Ovary (tissue), 9 donors: ENCODE results near the gene AKNAD1. TPM values are rescaled to one million over a fixed set of nuclear protein-coding genes. Genes with fewer than 3 reads are reported as not detected.

Experiments
- DNase-seq, 5 donors: peaks; one replicate each; pipeline ENCODE4 v3.0.0-alpha.2; 2019 to 2020
- H3K27ac ChIP-seq, 2 donors: fragments of 200-600 bp; one replicate each; pipeline versions ENCODE4 v1.5.1 to v1.8.0; 2019 to 2022
- H3K27me3 ChIP-seq: fragments of 200-600 bp; one replicate; pipeline ENCODE4 v1.8.0; 2022
- H3K36me3 ChIP-seq: fragments of 200-600 bp; sonication (generic); one replicate; pipeline ENCODE4 v1.5.1; 2019
- H3K4me1 ChIP-seq: one replicate; pipeline ENCODE4 v1.8.1; 2013; ENCODE audit warnings: mild to moderate bottlenecking, moderate library complexity; ENCODE audit not compliant: insufficient read depth
- H3K4me3 ChIP-seq: fragments of 200-600 bp; sonication (generic); one replicate; pipeline ENCODE4 v1.5.1; 2017
- H3K9me3 ChIP-seq, 2 donors: fragments of 200-600 bp in 1 of 2; sonication (generic) in 1 of 2; one replicate each; pipeline versions ENCODE4 v1.5.1 to v1.8.1; 2013 to 2019; ENCODE audit warnings: mild to moderate bottlenecking in 1 of 2, moderate library complexity in 1 of 2
- EP300 ChIP-seq: sonication (generic); formaldehyde crosslinking; IDR thresholded peaks from one replicate; pipeline ENCODE4 v1.6.1; 2017; ENCODE audit warnings: antibody characterized with exemption
- POLR2A ChIP-seq: fragments of 450-650 bp; IDR thresholded peaks from one replicate; pipeline ENCODE4 v1.6.1; 2017; ENCODE audit warnings: antibody characterized with exemption, mild to moderate bottlenecking, moderate library complexity
- WGBS, 3 donors: extraction: QIAGEN DNeasy Blood & Tissue Kit in 1 of 3; methylation state at CpG; one replicate each; pipeline versions ENCODE4 v1.1.5 to v1.1.7; 2013 to 2017; 5-methylcytosine and 5-hydroxymethylcytosine counted together
- intact Hi-C, 4 donors: fragments of 100-400 bp; cut with DNase I; formaldehyde crosslinking; loops; one replicate each; pipeline versions ENCODE4 v1.11.0 to v1.15.1; 2022 to 2023
- polyA plus RNA-seq, 2 donors: library from polyadenylated mRNA; stranded (reverse); fragments of 200-250 nt in 1 of 2; fragments of 350-450 nt in 1 of 2; fragmentation: Illumina TruSeq in 1 of 2; extraction: RNeasy Lipid Tissue Mini Kit (QIAGEN cat#74804) in 1 of 2; gene quantifications; one replicate each; pipeline ENCODE4 v1.2.3, GENCODE V29; 2013 to 2014
- total RNA-seq, 7 donors: library from RNA; depleted of rRNA in 2 of 7; stranded (reverse); fragments of >200 nt in 2 of 7; fragmentation: NEBNext Ultra II Directional in 3 of 7; extraction: Animal tissue kit (Norgen Biotek cat#: 25700) in 3 of 7; gene quantifications; one replicate each; pipeline versions ENCODE4 v1.1.0 to v1.2.4, GENCODE V29; 2016 to 2023
- TF ChIP-seq, protein P1 (sequence below), 3 donors: fragments of 450-650 bp in 2 of 3; fragments of 200-600 bp in 1 of 3; IDR thresholded peaks; one replicate each; pipeline versions ENCODE4 v1.5.1 to v1.8.0; 2016 to 2022; ENCODE audit warnings: antibody characterized with exemption in 3 of 3, mild to moderate bottlenecking in 1 of 3
- donor health status: DM: no; HTN: no; CAD: no; lungs with moderate emphysema.
- donor health status: DM: no; HTN: no; CAD: no.
- donor health status: Bipolar disorder and iron deficiency.
- donor health status: DM: yes; HTN: yes; CAD: no.
- donor health status: DM: no; HTN: no; CAD: no.
- donor health status: DM: yes; HTN: yes; CAD: no.

Gene AKNAD1
- total and polyA plus RNA-seq, 9 donors: 0.08 to 0.20 TPM; not detected in 7

DNA sequence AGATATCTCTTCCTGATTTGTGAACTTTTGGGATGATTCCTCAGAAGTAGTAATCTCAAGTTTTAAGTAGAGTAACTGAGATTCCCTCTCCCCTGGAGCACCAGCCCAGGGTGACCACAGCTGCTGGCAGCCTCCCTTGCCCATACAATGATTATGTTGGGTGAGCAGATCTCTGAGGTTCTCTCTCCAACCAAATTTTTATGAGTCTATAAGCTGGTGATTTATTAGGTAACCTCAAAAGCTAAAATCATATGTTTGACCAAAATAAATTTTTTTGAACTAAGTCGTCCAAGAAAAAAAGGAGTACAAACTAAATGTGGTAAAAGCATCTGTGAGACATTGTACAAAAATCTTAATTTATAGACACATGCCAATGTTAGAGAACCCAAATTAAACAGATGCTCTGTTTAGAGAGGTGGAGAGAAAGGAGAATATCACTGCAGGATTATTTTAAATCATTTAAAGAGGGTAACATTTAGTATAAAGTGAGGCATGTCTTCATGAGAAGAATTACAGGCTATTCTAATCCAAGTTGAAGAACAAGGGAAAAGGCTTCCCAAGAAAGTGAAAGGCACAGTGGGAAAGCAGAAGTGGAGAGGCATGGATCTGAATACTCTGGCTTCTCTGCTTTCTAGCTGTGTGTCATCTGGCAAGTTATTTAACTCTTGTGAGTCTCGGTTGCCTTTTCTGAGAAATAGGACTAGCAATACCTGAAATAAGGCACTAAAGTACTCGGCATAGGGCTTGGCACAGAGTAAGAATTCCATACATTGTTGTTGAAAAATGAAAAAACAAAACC, 2.5 kb downstream of the AKNAD1 start:
- 35 to 49% (median 48%) methylated on average over 3 of the region's 3 CpGs for WGBS, 3 donors
- Histone ChIP-seq H3K9me3 (no peaks in the 10 kb centered on the region), H3K27ac (no peak overlapping the region), H3K27me3 (no peaks in the 10 kb centered on the region), H3K4me3 (no peak overlapping the region), H3K36me3 (no peaks in the 10 kb centered on the region), H3K4me1 (peaks cover 7% of the 10 kb centered on the region)
- TF ChIP-seq POLR2A (no peak), EP300 (no peak)
- TF ChIP-seq, protein P1, sequence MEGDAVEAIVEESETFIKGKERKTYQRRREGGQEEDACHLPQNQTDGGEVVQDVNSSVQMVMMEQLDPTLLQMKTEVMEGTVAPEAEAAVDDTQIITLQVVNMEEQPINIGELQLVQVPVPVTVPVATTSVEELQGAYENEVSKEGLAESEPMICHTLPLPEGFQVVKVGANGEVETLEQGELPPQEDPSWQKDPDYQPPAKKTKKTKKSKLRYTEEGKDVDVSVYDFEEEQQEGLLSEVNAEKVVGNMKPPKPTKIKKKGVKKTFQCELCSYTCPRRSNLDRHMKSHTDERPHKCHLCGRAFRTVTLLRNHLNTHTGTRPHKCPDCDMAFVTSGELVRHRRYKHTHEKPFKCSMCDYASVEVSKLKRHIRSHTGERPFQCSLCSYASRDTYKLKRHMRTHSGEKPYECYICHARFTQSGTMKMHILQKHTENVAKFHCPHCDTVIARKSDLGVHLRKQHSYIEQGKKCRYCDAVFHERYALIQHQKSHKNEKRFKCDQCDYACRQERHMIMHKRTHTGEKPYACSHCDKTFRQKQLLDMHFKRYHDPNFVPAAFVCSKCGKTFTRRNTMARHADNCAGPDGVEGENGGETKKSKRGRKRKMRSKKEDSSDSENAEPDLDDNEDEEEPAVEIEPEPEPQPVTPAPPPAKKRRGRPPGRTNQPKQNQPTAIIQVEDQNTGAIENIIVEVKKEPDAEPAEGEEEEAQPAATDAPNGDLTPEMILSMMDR (IDR thresholded peaks at IDR 0.05): no peak
- no peak for DNase-seq
- intact Hi-C loops: no loop called here

DNA sequence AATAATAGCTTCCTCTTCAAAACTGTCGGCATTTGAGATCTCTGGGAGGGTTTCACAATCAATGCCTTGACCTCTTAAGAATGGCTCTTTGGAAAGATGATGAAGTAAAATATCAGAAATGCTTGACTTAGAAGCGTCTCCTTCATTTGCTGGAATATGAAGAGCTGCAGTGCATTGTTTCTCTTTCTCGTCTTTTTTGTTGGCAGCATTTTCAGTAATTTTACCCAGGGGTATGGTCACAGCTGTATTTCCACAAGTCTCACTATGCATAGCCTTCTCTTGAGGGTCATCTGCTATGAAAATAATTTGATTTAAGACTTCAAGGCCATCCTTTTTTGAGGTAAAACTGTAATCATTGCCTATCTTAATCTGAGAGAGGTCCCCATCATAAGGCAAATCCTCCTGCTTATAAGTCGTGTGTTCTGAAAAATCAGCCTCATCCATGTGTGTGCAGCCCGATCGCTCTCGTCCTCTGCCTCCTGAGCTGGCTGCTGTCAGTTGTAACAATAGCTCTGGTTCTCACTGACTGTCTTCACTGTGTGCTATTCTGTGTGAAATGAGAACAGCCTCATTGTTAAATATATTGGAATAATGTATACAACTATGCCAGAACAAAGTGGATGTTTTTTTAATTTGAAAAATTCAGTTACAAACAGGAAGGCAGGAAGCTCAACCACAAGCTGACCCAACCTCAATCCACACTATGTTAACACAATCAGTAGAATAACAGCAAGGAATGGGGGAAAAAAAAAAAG, 4.5 kb downstream of the AKNAD1 start:
- H3K4me3 ChIP-seq: no peak overlapping the region
- H3K27ac ChIP-seq: peak overlapping the region in 1 of 2 donors; percentile 13
- TF ChIP-seq, protein P1 (IDR thresholded peaks at IDR 0.05): no peak
- TF ChIP-seq POLR2A (no peak), EP300 (no peak)
- no peaks in the 10 kb centered on the region for H3K9me3 ChIP-seq
- H3K4me1 ChIP-seq: peaks cover 7% of the 10 kb centered on the region
- no peaks in the 10 kb centered on the region for H3K27me3 ChIP-seq
- intact Hi-C loops: no loop called here
- H3K36me3 ChIP-seq: no peaks in the 10 kb centered on the region
- WGBS, 3 donors: 7 to 10% (median 8%) methylated on average over 7 of the region's 7 CpGs
- DNase-seq: no peak

- Histone ChIP-seq H3K27ac (peak overlapping the region in 1 of 2 donors; percentile 13), H3K4me3 (no peak overlapping the region), H3K9me3 (no peaks in the 10 kb centered on the region), H3K27me3 (no peaks in the 10 kb centered on the region), H3K4me1 (peaks cover 7% of the 10 kb centered on the region), H3K36me3 (no peaks in the 10 kb centered on the region)
- TF ChIP-seq, protein P1 (IDR thresholded peaks at IDR 0.05): no peak
- TF ChIP-seq POLR2A: no peak
- no peak for TF ChIP-seq EP300
- 25 to 44% (median 44%) methylated on average over 4 of the region's 4 CpGs for WGBS, 3 donors
- no peak for DNase-seq
- intact Hi-C loops: no loop called here
Measured at GRCh38 chr1:108851567-108851966, 5.3 kb downstream of the AKNAD1 start.

GRCh38 chr1:108850929-108851328, 6.0 kb downstream of the AKNAD1 start:
- no peaks in the 10 kb centered on the region for H3K27me3 ChIP-seq
- H3K9me3 ChIP-seq: no peaks in the 10 kb centered on the region
- peaks cover 7% of the 10 kb centered on the region for H3K4me1 ChIP-seq
- no peaks in the 10 kb centered on the region for H3K36me3 ChIP-seq
- no peak overlapping the region for H3K27ac ChIP-seq
- no peak for DNase-seq
- 91 to 94% (median 93%) methylated on average over 7 of the region's 7 CpGs for WGBS, 3 donors
- intact Hi-C loops: no loop called here
- no peak for TF ChIP-seq POLR2A
- no peak for TF ChIP-seq EP300
- TF ChIP-seq, protein P1 (IDR thresholded peaks at IDR 0.05): no peak
- no peak overlapping the region for H3K4me3 ChIP-seq
